HG03378 (cell line): ENCODE data around the gene HCK.
"Not testable (repeated sequence)": the region's sequence is repeated elsewhere in the genome, so short reads cannot be mapped to it uniquely, and the experiment has no call there.

Source experiments
- ATAC-seq: cut with Tn5 transposase; IDR thresholded peaks from one replicate; pipeline ENCODE4 v1.9.1; 2021; ENCODE audit warnings: mild to moderate bottlenecking, moderate library complexity; ENCODE audit not compliant: unreplicated experiment

HCK gene

GRCh38 chr20:32089637-32090362, 37.8 kb downstream of the HCK start:
- no peak for ATAC-seq

GRCh38 chr20:32091888-32092346, 39.9 kb downstream of the HCK start:
- ATAC-seq: no peak

GRCh38 chr20:32098786-32099185, 46.7 kb downstream of the HCK start:
- no peak for ATAC-seq

GRCh38 chr20:32108814-32109391, 56.9 kb downstream of the HCK start:
- no peak for ATAC-seq

GRCh38 chr20:32109392-32110172, 57.5 kb downstream of the HCK start, which contains the start of gene TM9SF4:
Gene TM9SF4, plus strand, starts transcription at chr20:32109714. Its CDS starts 27 bp downstream, at chr20:32109741.
- ATAC-seq: peak; percentile 80

GRCh38 chr20:32110173-32110704, 58.2 kb downstream of the HCK start:
- no peak for ATAC-seq

GRCh38 chr20:32110727-32111126, 58.7 kb downstream of the HCK start:
- no peak for ATAC-seq

GRCh38 chr20:32111156-32111686, 59.2 kb downstream of the HCK start:
- ATAC-seq: no peak

GRCh38 chr20:32111753-32112152, 59.7 kb downstream of the HCK start:
- ATAC-seq: no peak

GRCh38 chr20:32112841-32113240, 60.8 kb downstream of the HCK start:
- no peak for ATAC-seq

GRCh38 chr20:32113591-32114260, 61.7 kb downstream of the HCK start:
- no peak for ATAC-seq

GRCh38 chr20:32114305-32114960, 62.4 kb downstream of the HCK start:
- no peak for ATAC-seq

- ATAC-seq: no peak
Observed at GRCh38 chr20:32115211-32115767, 63.2 kb downstream of the HCK start.

- no peak for ATAC-seq
Observed at GRCh38 chr20:32116079-32116521, 64.1 kb downstream of the HCK start.

- ATAC-seq: not testable (repeated sequence)
Observed at GRCh38 chr20:32116796-32117195, 64.8 kb downstream of the HCK start.

- not testable (repeated sequence) for ATAC-seq
Observed at GRCh38 chr20:32118427-32118826, 66.4 kb downstream of the HCK start.

GRCh38 chr20:32119734-32120133, 67.7 kb downstream of the HCK start:
- no peak for ATAC-seq

GRCh38 chr20:32121908-32122307, 69.9 kb downstream of the HCK start:
- not testable (repeated sequence) for ATAC-seq

GRCh38 chr20:32123088-32123487, 71.0 kb downstream of the HCK start:
- no peak for ATAC-seq
